Loucy (cell line): ENCODE measurements around the gene TPI1.

ENCODE experiments used
- CTCF ChIP-seq: fragments of 200-600 bp; sonication (generic); conservative IDR thresholded peaks from 2 replicates; pipeline ENCODE4 v1.5.1; 2014; ENCODE audit warnings: mild to moderate bottlenecking, antibody characterized with exemption, low read length
- EZH2phosphoT487 ChIP-seq: fragments of 200-600 bp; IDR thresholded peaks from 2 replicates; pipeline ENCODE4 v1.6.1; 2018; ENCODE audit warnings: antibody characterized with exemption, mild to moderate bottlenecking, moderate library complexity, borderline replicate concordance

GRCh38 chr12:6854036-6854435, 13.3 kb upstream of the TPI1 start:
- TF ChIP-seq CTCF, result no peak
- TF ChIP-seq EZH2phosphoT487, result no peak
